Measurements from ENCODE around the gene DCBLD2.

DNA sequence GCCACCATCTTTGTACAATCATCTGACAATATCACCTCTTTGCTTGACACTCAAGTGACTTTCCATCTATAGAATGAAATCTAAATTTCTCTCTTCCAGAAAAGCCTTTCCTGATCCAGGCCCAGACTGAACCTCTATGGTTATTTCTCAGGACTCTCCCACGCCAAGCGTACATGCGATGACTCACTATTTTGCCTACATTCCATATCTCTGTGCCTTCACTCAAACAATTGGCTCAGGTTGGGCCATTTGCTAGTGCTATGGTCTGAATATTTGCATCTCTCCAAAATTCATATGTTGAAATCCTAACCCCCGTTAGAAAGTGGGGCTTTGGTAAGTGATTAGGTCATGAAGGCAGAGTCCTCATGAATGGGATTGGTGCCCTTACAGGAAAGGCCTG lies 94.5 kb downstream of the DCBLD2 start:
- TF ChIP-seq POLR2A (IDR thresholded peaks at IDR 0.05), result no peak
- TF ChIP-seq, protein P1, sequence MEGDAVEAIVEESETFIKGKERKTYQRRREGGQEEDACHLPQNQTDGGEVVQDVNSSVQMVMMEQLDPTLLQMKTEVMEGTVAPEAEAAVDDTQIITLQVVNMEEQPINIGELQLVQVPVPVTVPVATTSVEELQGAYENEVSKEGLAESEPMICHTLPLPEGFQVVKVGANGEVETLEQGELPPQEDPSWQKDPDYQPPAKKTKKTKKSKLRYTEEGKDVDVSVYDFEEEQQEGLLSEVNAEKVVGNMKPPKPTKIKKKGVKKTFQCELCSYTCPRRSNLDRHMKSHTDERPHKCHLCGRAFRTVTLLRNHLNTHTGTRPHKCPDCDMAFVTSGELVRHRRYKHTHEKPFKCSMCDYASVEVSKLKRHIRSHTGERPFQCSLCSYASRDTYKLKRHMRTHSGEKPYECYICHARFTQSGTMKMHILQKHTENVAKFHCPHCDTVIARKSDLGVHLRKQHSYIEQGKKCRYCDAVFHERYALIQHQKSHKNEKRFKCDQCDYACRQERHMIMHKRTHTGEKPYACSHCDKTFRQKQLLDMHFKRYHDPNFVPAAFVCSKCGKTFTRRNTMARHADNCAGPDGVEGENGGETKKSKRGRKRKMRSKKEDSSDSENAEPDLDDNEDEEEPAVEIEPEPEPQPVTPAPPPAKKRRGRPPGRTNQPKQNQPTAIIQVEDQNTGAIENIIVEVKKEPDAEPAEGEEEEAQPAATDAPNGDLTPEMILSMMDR (IDR thresholded peaks at IDR 0.05), result no peak

Measured in heart left ventricle (tissue), 13 donors.